GM12892 (cell line): ENCODE measurements around the gene FOLR3.

Experiments used
- POLR2A ChIP-seq: IDR thresholded peaks from 2 replicates; pipeline ENCODE4 v1.6.1; 2011; ENCODE audit warnings: low read depth, low read length, control low read depth
- POLR2AphosphoS5 ChIP-seq: IDR thresholded peaks from 2 replicates; pipeline ENCODE4 v1.6.1; 2011; ENCODE audit warnings: low read depth, low read length, control low read depth

DNA sequence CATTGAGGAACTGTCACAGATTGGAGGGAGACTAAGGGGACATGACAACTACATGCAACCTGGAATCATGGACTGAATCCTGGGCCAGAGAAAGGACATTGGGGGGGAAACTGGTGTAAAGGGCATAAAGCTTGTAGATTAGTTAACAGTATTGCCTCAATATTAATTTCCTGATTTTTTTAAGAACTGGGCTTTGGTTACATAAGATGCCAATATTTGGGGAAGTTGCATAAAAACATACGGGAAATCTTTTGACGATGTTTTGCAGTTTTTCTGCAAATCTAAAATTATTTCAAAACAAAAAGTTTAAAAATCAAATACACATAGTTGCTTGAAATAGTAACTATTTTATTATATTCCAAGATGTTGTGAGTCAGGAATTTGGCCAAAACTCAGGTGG lies 2.9 kb upstream of the FOLR3 start:
- TF ChIP-seq POLR2AphosphoS5 (no peak), POLR2A (no peak)
